Nephron progenitor cell (in vitro differentiated cells): Measurements from ENCODE around the gene KRT81.
"Not testable (repeated sequence)": the region's sequence is repeated elsewhere in the genome, so short reads cannot be mapped to it uniquely, and the experiment has no call there.

Experiments
- DNase-seq: peaks from one replicate; pipeline ENCODE4 v3.0.0; 2021
- H3K27ac Mint-ChIP-seq: 2 replicates; pipeline ENCODE4 v1.8.0; 2021; ENCODE audit warnings: mild to moderate bottlenecking, moderate library complexity, mixed read lengths
- H3K27me3 Mint-ChIP-seq: 2 replicates; pipeline ENCODE4 v1.8.0; 2021; ENCODE audit warnings: mild to moderate bottlenecking, low read depth, mixed read lengths; ENCODE audit not compliant: poor library complexity
- H3K36me3 Mint-ChIP-seq: 2 replicates; pipeline ENCODE4 v1.8.0; 2021; ENCODE audit warnings: low read depth, mixed read lengths
- H3K4me1 Mint-ChIP-seq: 2 replicates; pipeline ENCODE4 v1.8.0; 2021; ENCODE audit warnings: mixed read lengths
- H3K4me3 Mint-ChIP-seq: 2 replicates; pipeline ENCODE4 v1.8.0; 2021; ENCODE audit warnings: mild to moderate bottlenecking, moderate library complexity, mixed read lengths
- H3K9me3 Mint-ChIP-seq: 2 replicates; pipeline ENCODE4 v1.8.0; 2021; ENCODE audit warnings: mild to moderate bottlenecking, moderate library complexity, mixed read lengths
- CTCF ChIP-seq: fragments of 200-600 bp; sonication (generic); IDR thresholded peaks from 2 replicates; pipeline ENCODE4 v1.5.0; 2021; ENCODE audit warnings: antibody characterized with exemption

The KRT81 gene

GRCh38 chr12:52293926-52294325, 2.6 kb upstream of the KRT81 start:
- Mint-ChIP-seq H3K27ac (no peak overlapping the region), H3K36me3 (no peaks in the 10 kb centered on the region), H3K9me3 (no peaks in the 10 kb centered on the region), H3K4me3 (no peak overlapping the region), H3K27me3 (peaks cover 54% of the 10 kb centered on the region), H3K4me1 (no peaks in the 10 kb centered on the region)
- TF ChIP-seq CTCF, result no peak
- no peak for DNase-seq

- H3K4me1 Mint-ChIP-seq, H3K9me3 Mint-ChIP-seq, H3K36me3 Mint-ChIP-seq, H3K27ac Mint-ChIP-seq, H3K4me3 Mint-ChIP-seq, DNase-seq: not testable (repeated sequence)
- H3K27me3 Mint-ChIP-seq, result peaks cover 27% of the 10 kb centered on the region
These were observed 725 bp downstream of the KRT81 start for GRCh38 chr12:52290483-52291134.

- not testable (repeated sequence) for H3K36me3 Mint-ChIP-seq, H3K27ac Mint-ChIP-seq, H3K9me3 Mint-ChIP-seq, DNase-seq, H3K4me3 Mint-ChIP-seq, H3K4me1 Mint-ChIP-seq
- peaks cover 17% of the 10 kb centered on the region for H3K27me3 Mint-ChIP-seq
These were observed 3.2 kb downstream of the KRT81 start for GRCh38 chr12:52287816-52288805.

GRCh38 chr12:52286857-52287785, 4.2 kb downstream of the KRT81 start:
- not testable (repeated sequence) for H3K27ac Mint-ChIP-seq, H3K4me1 Mint-ChIP-seq, DNase-seq, H3K4me3 Mint-ChIP-seq, H3K9me3 Mint-ChIP-seq, H3K36me3 Mint-ChIP-seq
- peaks cover 19% of the 10 kb centered on the region for H3K27me3 Mint-ChIP-seq

- Mint-ChIP-seq H3K27ac (no peak overlapping the region), H3K4me1 (peaks cover 10% of the 10 kb centered on the region), H3K36me3 (no peaks in the 10 kb centered on the region), H3K9me3 (no peaks in the 10 kb centered on the region), H3K27me3 (peaks cover 11% of the 10 kb centered on the region), H3K4me3 (no peak overlapping the region)
- no peak for TF ChIP-seq CTCF
- no peak for DNase-seq
These were observed 5.3 kb downstream of the KRT81 start for GRCh38 chr12:52285851-52286530.

GRCh38 chr12:52285172-52285745, 6.1 kb downstream of the KRT81 start:
- Mint-ChIP-seq H3K27ac (no peak overlapping the region), H3K4me3 (no peak overlapping the region), H3K27me3 (peaks cover 11% of the 10 kb centered on the region), H3K36me3 (no peaks in the 10 kb centered on the region), H3K4me1 (peaks cover 16% of the 10 kb centered on the region), H3K9me3 (no peaks in the 10 kb centered on the region)
- TF ChIP-seq CTCF, result no peak
- no peak for DNase-seq
